ENCODE data around the gene CHP2. TPM values are rescaled to one million over a fixed set of nuclear protein-coding genes. Genes with fewer than 3 reads are reported as not detected.

CHP2 gene
- total RNA-seq, 1 experiment from 2014 or later: 1.4 TPM

GRCh38 chr16:23796941-23797340, 42.1 kb downstream of the CHP2 start:
- Histone ChIP-seq H3K23me2 (ENCODE audit: insufficient read length, low read depth, low read length, poor library complexity, severe bottlenecking) (no peaks in the 10 kb centered on the region), H2AK5ac (ENCODE audit: insufficient read length, low read length) (no peak overlapping the region), H2BK15ac (ENCODE audit: low read depth, low read length) (no peak overlapping the region), H3K9ac (ENCODE audit: extremely low read depth, insufficient read length, low read length) (no peak overlapping the region), H3K79me1 (ENCODE audit: insufficient read depth, low read depth, low read length, poor library complexity, severe bottlenecking) (no peaks in the 10 kb centered on the region), H3K27me3 (ENCODE audit: insufficient read depth, low read length) (no peaks in the 10 kb centered on the region), H2BK120ac (ENCODE audit: low read depth, low read length, poor library complexity, severe bottlenecking) (no peak overlapping the region), H4K91ac (ENCODE audit: insufficient read length, low read depth, low read length) (no peak overlapping the region), H3K9me3 (ENCODE audit: control insufficient read depth, low read depth, low read length) (no peaks in the 10 kb centered on the region), H3K18ac (ENCODE audit: insufficient read length, low read depth, low read length) (no peak overlapping the region), H4K5ac (ENCODE audit: insufficient read length, low read depth, low read length) (no peak overlapping the region), H3K4ac (ENCODE audit: low read depth, low read length) (no peak overlapping the region), H3K14ac (ENCODE audit: insufficient read depth, low read length) (no peak overlapping the region), H3K4me2 (ENCODE audit: insufficient read depth, insufficient read length, low read length) (no peak overlapping the region), H3T11ph (ENCODE audit: low read length) (no peak overlapping the region), H3K27ac (ENCODE audit: insufficient read length, low read depth, low read length) (no peak overlapping the region), H2AFZ (ENCODE audit: low read length) (no peak overlapping the region), H3K4me1 (ENCODE audit: insufficient read depth, low read length) (peaks cover 4% of the 10 kb centered on the region; the same call in 1 of the 2 replicates), H2BK20ac (ENCODE audit: low read depth, low read length, poor library complexity, severe bottlenecking) (no peak overlapping the region), H3K79me2 (ENCODE audit: insufficient read depth, low read length) (no peaks in the 10 kb centered on the region), H3K23ac (ENCODE audit: insufficient read length, low read depth, low read length) (no peak overlapping the region), H4K8ac (replicated peaks; ENCODE audit: insufficient read length, low read depth, low read length) (no peak overlapping the region), H3K56ac (ENCODE audit: insufficient read length, low read depth, low read length) (no peak overlapping the region), H2BK5ac (ENCODE audit: insufficient read length, low read length) (no peak overlapping the region), H4K20me1 (ENCODE audit: control insufficient read depth, insufficient read depth, insufficient read length) (no peaks in the 10 kb centered on the region), H2BK12ac (ENCODE audit: insufficient read length, low read depth, low read length) (no peak overlapping the region)
- H3K27ac Mint-ChIP-seq: no peak overlapping the region; a peak in 1 of 7 replicates
- no CpG with 5 or more reads among the region's 2 CpGs for WGBS (ENCODE audit: extremely low coverage, insufficient read length, low lambda C conversion rate)
- no peak for DNase-seq
- no peak overlapping the region for H3K4me3 Mint-ChIP-seq
- no peaks in the 10 kb centered on the region; a peak in 1 of 5 replicates for H3K9me3 Mint-ChIP-seq
- H3K4me1 Mint-ChIP-seq: peaks cover 16 to 20% of the 10 kb centered on the region in 2 experiments
- no peaks in the 10 kb centered on the region for H3K27me3 Mint-ChIP-seq (ENCODE audit: low read depth)
- TF ChIP-seq CTCF (conservative IDR thresholded peaks at IDR 0.05): no peak
- no peaks in the 10 kb centered on the region for H3K36me3 Mint-ChIP-seq (ENCODE audit: insufficient read depth in 1 of 3, low read depth in 3 of 3)
